HG03159 (cell line): ENCODE measurements around the gene ICAM1.

Source experiments
- ATAC-seq: cut with Tn5 transposase; IDR thresholded peaks from one replicate; pipeline ENCODE4 v1.9.1; 2021; ENCODE audit warnings: mild to moderate bottlenecking, moderate library complexity; ENCODE audit not compliant: unreplicated experiment

The ICAM1 gene

DNA sequence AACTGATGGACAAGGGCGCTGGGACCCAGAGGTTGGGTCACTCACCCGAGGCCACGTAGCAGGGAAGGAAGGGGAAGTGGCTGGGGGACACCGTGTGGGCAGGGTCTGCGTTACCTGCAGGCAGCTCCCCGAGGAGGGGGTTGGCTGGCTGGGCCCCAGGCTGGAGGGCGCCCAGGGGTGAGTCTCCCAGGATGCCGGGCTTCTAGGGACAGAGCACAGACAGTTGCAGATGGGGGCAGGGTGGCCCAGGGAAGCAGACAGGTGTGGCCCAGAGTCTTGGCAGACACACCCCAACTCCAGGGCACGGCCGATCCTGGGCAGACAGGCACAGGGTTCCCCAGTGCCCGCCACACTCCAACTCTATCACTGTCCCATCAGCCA, 50.5 kb downstream of the ICAM1 start:
- no peak for ATAC-seq

DNA sequence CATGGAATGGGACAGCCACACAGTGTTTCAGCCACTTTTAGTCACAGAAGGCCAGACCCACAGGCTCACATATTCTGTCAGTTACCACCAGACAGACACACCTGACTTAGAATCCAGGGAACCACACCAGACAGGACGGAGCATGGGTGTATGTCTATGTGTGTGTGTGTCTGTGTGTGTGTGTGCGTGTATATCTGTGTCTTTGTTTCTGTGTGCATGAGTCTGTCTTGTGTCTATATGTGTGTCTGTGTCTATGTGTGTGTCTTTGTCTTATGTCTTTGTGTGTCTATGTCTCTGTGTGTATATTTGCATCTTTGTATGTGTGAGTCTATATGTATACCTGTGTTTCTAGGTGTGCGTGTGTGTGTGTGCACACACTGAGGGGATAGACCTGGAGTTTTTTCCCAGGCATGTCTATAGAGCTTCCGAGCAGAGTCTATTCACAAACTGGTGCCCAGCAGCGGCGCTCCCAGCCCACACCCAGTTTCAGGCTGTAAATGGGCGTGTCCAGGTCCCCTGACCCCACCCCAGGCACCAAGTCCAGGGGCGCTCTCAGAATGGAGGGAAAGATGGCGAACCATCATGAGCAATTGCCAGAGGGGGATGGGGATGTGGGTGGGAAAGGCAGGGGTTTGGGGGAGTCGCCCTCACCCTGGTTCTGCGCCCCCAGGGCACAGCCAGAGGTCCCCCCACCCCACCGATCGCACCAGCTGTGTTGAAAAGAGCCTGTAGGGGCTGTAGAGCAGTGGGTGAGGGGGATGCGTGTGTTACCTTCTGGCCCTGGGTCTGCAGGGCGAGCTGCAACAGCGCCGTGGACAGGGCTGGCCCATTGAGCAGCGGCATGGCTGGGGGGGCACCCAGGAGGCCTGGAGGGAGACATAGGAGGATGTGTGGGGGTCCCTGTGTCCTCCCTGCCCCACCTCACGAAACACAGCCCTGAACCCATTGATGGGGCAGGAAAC, 51.2 kb downstream of the ICAM1 start:
- ATAC-seq: no peak

DNA sequence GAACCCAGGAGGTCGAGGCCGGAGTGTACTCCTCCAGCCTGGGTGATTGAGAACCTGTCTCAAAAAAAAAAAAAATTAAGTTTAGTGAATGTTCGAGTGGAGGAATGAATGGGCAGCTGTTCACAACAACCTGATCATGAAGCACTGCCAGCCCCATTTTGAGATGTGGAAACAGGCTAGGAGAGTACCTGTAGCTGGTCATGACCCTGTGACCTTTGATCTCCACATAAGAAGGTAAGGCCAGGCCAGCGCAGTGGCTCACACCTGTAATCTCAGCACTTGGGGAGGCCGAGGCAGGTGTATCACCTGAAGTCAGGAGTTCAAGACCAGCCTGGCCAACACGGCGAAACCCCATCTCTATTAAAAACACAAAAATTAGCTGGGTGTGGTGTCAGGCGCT, 54.8 kb downstream of the ICAM1 start:
- ATAC-seq: no peak

DNA sequence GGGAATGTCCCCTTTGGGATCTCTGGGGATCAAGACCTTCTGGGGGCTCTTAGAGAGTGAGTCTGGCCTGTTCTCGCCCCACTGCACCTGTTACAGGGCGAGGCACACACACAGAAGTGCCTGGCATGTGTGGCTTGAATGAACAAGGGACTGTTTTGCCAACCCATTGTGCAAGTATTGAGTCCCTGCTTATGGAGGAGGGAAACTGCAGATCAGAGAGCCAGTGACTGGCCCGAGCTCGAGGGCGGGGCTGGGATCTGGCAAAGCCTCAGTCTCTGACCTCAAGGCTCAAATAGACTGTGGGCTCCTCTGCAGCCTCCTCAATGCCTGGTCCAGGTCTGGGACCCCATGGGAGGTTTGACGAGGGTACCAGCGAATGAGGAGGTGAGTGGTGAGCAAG, 56.9 kb downstream of the ICAM1 start:
- no peak for ATAC-seq

DNA sequence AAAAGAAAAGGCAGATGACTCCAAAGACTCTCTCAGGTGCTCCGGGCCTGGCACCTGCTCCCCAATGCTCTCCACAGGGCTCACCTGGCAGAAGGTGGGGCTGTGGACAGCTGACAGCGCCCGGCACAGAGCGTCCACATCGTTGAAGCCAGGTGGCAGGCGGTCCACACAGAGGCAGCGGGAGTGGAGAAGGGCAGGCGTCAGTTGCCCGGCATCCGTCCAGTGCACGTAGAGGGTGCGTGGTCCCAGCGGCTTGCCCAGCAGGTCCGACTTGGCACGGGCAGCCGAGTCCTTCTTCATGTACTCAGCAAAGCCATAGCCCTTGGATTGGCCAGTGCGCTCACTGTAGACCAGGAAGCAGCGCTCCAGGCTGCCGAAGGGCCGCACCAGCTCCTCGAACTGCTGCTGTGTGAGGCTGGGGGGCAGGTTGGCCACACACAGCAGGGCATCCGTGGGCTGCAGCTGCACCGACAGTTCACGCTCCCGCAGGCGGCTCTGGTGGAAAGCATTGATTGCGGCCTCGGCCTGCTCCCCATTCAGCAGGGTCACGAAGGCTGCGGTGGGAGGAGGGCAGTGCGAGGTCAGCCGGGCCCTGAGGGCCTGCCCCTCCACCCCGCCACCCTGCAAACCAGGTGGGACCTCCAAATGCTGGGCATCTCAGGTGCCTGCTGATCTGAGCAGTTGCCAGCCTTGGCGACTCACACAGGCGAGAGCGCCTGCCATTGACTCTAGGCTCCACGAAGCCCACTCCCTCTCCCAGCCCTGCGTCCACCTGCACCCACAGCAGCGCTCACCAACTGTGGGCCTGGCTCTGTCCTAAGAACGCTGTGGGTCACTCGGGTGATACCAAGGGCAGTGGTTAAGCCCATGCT, 57.9 kb downstream of the ICAM1 start:
- no peak for ATAC-seq

DNA sequence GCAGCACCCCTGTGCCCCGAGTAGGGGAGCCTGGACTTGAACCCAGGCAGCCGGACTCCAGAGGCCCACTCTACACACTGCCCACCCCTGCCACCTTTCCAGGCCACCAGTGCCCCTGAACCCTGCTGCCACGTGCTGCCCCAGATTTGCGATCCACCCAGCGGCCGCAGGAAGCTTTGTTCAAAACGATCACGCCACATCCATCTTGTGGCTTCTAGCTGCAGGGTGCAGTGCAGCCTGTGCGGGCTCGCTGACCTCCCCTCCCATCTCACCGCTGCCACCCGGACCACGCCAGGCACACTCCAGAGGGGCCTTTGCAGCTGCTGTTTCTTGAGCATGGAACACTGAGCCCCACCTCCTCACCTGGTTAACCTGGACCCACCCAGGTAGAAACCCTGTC, 58.6 kb downstream of the ICAM1 start:
- ATAC-seq: no peak

DNA sequence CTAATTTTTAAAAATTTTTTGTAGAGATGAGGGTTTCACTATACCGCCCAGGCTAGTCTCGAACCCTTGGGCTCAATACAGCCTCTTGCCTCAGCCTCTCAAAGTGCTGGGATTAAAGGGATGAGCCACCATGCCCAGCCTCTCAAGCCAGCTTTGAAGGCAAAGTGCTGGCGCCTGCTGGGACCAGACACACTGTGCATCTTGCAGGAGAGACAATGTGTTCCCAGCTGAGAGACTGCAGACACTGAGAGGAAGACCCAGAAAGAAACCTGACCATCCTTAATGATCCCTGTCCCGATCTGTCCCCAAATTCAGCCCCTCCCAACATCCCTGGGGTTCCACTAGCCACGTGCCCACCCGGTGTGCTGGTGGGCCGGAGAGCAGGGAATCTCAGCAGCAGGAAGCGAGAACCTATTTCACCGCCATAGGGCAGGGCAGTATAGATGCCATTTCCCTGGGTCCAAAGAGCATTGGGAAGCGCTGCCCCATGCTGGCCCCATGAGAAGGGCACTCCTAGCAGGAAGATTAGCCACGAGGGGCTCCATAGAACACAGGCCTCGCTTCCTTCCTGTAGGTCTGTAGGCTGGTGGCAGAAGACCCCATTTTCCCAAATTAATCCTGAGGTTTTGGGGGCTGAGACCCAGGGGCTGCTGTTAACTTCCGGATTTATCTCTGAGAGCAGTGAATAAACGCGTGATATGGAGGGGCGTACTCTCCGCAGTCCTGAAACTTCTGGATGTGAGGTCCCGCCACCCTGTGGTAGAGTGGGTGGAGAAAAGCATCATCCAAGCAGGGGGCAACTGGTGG, 61.4 kb downstream of the ICAM1 start:
- no peak for ATAC-seq

DNA sequence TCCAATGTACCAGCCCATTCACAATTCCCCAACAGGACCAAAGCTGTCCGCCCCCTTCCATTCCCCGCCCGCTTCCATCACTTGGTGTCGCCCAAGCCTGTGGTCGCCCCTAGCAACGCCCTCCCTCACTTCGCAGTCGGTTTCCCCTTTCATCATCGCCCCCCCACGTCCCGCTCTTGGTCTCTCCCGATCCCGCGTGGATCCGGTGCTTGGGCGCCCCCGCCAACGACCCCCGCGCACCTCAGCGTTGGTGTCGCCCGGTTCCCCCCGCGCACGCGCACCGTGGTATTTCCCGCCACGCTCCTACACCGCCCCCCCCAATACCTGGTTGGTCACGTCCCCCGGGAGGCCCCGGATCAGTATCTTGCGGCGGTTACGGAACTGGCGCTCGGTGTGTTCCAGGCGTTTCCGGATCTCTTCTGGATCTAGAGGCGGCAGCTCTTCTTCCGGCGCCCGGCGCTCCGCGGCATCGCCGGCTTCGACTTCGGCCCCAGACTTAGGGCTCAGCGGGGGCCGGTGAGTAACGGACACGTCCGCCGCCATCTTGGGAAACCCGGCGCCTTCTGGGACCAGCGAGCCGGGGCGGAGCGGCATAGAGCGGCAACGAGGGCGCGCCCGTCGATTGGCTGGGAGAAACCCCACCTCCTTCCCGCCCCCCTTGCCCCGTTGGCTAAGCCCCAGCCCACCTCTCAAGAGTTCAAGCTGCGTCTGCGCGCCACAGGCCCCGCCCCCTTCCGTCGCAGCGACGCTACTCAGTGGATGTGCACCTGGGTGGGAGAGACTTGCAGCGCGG, 62.2 kb downstream of the ICAM1 start, which contains the start of gene RAVER1:
TSS of gene RAVER1 (minus strand) at position 565 of the 793 bp plus-strand sequence. CDS start at position 543, 22 bp downstream.
- ATAC-seq: peak; percentile 85

DNA sequence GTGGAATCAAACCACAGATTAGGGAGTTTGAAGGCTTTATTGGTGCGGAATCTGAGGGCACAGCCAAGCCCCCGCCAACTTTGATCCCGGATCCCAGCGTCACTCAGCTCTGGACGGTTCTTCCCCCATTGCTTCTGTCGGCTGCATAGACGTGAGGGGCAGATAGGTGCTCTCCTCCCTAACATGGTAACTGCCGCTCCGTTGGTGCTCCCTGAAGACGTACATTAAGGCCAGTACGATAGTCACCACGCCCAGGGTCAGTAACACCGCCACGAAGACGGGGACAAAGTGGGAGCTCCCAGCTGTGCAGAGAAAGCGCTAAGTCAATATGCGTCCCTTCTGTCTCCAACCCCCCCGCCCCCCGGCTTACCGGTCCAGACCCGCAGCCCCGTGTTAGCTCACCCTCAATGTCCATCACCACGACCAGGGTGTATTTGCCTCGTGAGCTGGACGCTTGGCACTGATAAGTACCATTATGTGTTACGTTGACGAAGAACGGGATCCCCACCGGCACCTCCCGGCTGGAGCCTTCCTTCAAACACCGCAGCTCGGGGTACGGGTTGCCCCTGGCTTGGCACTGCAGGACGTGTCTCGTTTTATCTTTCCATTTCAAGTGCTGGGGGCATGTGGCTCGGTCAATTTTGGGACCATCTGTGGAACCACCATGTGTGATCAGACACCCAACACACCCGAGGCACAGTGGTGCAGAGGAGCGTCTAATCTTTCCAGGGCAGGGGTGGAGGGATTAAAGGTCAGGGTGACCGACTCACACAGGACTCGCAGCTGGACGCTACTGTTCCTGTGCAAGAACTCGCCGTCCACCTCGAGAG, 63.1 kb downstream of the ICAM1 start:
- ATAC-seq: no peak

DNA sequence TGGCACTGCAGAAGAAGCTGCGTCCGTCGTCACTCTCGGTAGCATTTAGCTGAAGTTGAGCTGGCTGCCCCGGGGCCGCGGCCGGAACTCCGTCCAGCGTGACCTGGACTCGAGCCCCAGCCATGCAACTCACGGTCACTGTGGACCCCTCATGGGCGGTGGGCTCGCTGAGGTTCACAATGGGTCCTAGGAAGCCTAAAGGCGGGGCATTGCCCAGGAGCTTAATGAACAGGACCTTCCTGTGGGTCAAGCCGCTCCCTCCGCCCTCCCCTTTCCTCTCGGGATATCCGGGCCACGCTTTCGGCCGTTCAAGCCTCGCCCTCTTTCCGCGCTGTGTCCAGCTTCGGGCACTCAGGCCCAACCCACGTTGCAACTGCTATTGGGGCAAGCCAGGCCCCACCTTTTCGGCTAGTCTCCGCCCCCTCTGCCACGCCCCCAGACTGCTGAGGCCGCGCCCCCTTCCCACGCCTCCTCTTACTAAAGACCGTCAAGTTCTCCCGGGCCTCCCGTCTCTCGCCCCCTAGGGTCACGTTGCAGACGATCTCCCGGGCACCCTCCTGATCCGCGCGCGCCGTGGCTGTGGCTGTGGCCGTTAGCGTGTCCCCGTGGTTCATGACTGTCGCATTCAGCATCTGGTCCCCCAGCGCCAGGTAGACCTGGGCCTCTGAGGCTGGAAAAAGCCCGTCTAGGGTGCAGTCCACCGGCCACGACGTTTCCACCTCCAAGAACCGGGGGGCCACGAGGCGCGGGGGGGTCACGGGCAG, 63.9 kb downstream of the ICAM1 start:
- no peak for ATAC-seq

DNA sequence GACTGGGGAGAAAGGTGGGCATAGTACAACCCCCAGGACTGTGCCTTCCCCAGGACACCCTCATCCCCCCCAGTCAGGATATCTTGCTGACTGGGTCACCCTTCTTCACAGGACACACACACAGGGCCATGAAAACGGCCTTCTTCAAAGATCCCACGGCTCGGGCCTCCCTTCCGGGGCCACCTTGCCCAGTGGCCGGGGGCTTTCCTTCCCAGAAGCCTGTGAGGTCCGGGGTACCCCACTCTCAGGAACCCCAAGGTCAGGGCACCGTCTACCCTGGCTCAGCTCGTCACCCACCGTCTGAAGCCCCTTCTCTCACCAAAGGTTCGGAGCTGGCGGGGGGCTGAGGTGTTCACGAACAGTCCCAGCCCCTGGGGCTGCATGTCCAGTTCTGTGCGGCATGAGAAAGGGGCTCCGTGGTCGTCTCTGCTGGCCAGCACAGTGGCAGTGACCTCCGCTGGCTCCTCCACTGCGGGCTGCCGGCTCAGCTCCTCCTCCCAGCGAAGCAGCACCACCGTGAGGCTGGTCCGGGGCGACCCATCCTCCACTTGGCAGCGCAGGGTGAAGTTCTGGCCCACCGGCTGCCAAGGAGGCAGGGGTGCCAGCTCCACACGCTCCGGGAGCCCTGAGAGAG, 64.5 kb downstream of the ICAM1 start:
- no peak for ATAC-seq
